SK-N-SH treated with all-trans-retinoic acid at 6 μM for 48 hours (cell line): ENCODE results near the gene DSE.

Experiments
- ATAC-seq: fragments of 200-7000 bp; cut with Tn5 transposase; 3 replicates; pipeline ENCODE4 v1.9.1; 2020; ENCODE audit warnings: mild to moderate bottlenecking, moderate library complexity
- ARNTL ChIP-seq: fragments of 450-650 bp; formaldehyde crosslinking; IDR thresholded peaks from 2 replicates; pipeline ENCODE4 v1.5.0; 2020; ENCODE audit warnings: low read depth, mild to moderate bottlenecking, moderate library complexity, borderline replicate concordance
- BACH2 ChIP-seq: fragments of 250-450 bp; sonication (Bioruptor Pico); IDR thresholded peaks from 2 replicates; pipeline ENCODE4 v1.9.0; 2021; ENCODE audit warnings: mild to moderate bottlenecking, borderline replicate concordance
- CSDC2 ChIP-seq: fragments of 250-450 bp; sonication (Bioruptor Pico); IDR thresholded peaks from 2 replicates; pipeline ENCODE4 v1.5.0; 2020; ENCODE audit warnings: mild to moderate bottlenecking, moderate library complexity
- CSRNP3 ChIP-seq: fragments of 250-450 bp; sonication (Bioruptor Pico); IDR thresholded peaks from 2 replicates; pipeline ENCODE4 v1.5.1; 2021; ENCODE audit warnings: mild to moderate bottlenecking, moderate library complexity
- ESRRG ChIP-seq: fragments of 250-450 bp; sonication (Bioruptor Pico); IDR thresholded peaks from 2 replicates; pipeline ENCODE4 v1.6.1; 2021; ENCODE audit warnings: mild to moderate bottlenecking
- GLIS3 ChIP-seq: fragments of 250-450 bp; sonication (Bioruptor Pico); IDR thresholded peaks from 2 replicates; pipeline ENCODE4 v1.5.0; 2020; ENCODE audit warnings: mild to moderate bottlenecking, moderate library complexity
- ISL1 ChIP-seq: fragments of 250-450 bp; sonication (Bioruptor Pico); IDR thresholded peaks from 2 replicates; pipeline ENCODE4 v2.1.2; 2022; ENCODE audit warnings: mild to moderate bottlenecking, moderate library complexity
- OSR1 ChIP-seq: fragments of 250-450 bp; sonication (Bioruptor Pico); IDR thresholded peaks from 2 replicates; pipeline ENCODE4 v1.8.0; 2022; ENCODE audit warnings: moderate library complexity, mild to moderate bottlenecking, inconsistent platforms
- PATZ1 ChIP-seq: fragments of 250-450 bp; sonication (Bioruptor Pico); IDR thresholded peaks from 2 replicates; pipeline ENCODE4 v1.8.0; 2020; ENCODE audit warnings: mild to moderate bottlenecking, moderate library complexity, borderline replicate concordance
- POU6F1 ChIP-seq: fragments of 250-450 bp; sonication (Bioruptor Pico); IDR thresholded peaks from 2 replicates; pipeline ENCODE4 v1.8.0; 2021; ENCODE audit warnings: low read depth, mild to moderate bottlenecking, moderate library complexity, borderline replicate concordance
- RARB ChIP-seq: fragments of 250-450 bp; sonication (Bioruptor Pico); IDR thresholded peaks from 2 replicates; pipeline ENCODE4 v1.8.0; 2021; ENCODE audit warnings: mild to moderate bottlenecking, moderate library complexity
- SNAI2 ChIP-seq: fragments of 250-450 bp; sonication (Bioruptor Pico); IDR thresholded peaks from 2 replicates; pipeline ENCODE4 v1.5.0; 2020; ENCODE audit warnings: mild to moderate bottlenecking, moderate library complexity
- TCF4 ChIP-seq: fragments of 250-450 bp; sonication (Bioruptor Pico); IDR thresholded peaks from 2 replicates; pipeline ENCODE4 v1.8.0; 2021; ENCODE audit warnings: mild to moderate bottlenecking, moderate library complexity, borderline replicate concordance
- TOX ChIP-seq: fragments of 250-450 bp; sonication (Bioruptor Pico); IDR thresholded peaks from 2 replicates; pipeline ENCODE4 v1.8.0; 2021; ENCODE audit warnings: mild to moderate bottlenecking, moderate library complexity, borderline replicate concordance
- TSHZ2 ChIP-seq: fragments of 250-450 bp; sonication (Bioruptor Pico); IDR thresholded peaks from 2 replicates; pipeline ENCODE4 v1.5.0; 2020; ENCODE audit warnings: mild to moderate bottlenecking, moderate library complexity
- ZC3H10 ChIP-seq: fragments of 250-450 bp; sonication (Bioruptor Pico); IDR thresholded peaks from 2 replicates; pipeline ENCODE4 v1.5.1; 2021; ENCODE audit warnings: mild to moderate bottlenecking, moderate library complexity
- ZFP3 ChIP-seq: fragments of 250-450 bp; sonication (Bioruptor Pico); IDR thresholded peaks from 2 replicates; pipeline ENCODE4 v1.5.0; 2020; ENCODE audit warnings: mild to moderate bottlenecking, moderate library complexity
- ZFP30 ChIP-seq: fragments of 450-650 bp; formaldehyde crosslinking; IDR thresholded peaks from 2 replicates; pipeline ENCODE4 v1.5.0; 2022; ENCODE audit warnings: mild to moderate bottlenecking, moderate library complexity
- ZNF565 ChIP-seq: fragments of 450-650 bp; formaldehyde crosslinking; conservative IDR thresholded peaks from 2 replicates; pipeline ENCODE4 v1.5.0; 2020; ENCODE audit warnings: low read depth, mild to moderate bottlenecking, moderate library complexity
- ZNF70 ChIP-seq: fragments of 450-650 bp; formaldehyde crosslinking; IDR thresholded peaks from 2 replicates; pipeline ENCODE4 v1.5.0; 2020; ENCODE audit warnings: mild to moderate bottlenecking, moderate library complexity
- ZNF8 ChIP-seq: fragments of 450-650 bp; formaldehyde crosslinking; IDR thresholded peaks from 2 replicates; pipeline ENCODE4 v1.5.0; 2020; ENCODE audit warnings: mild to moderate bottlenecking, moderate library complexity

Gene DSE

GRCh38 chr6:116450769-116451740 lies 80.3 kb downstream of the DSE start:
- TF ChIP-seq CSRNP3 (CRISPR knock-in tag) = no peak
- TF ChIP-seq RARB (CRISPR knock-in tag) = no peak
- no peak for TF ChIP-seq SNAI2 (CRISPR knock-in tag)
- no peak for TF ChIP-seq ZNF8 (CRISPR knock-in tag)
- TF ChIP-seq TOX (CRISPR knock-in tag) = no peak
- no peak for TF ChIP-seq GLIS3 (CRISPR knock-in tag)
- ATAC-seq = no peak

GRCh38 chr6:116451916-116452315 lies 81.2 kb downstream of the DSE start:
- TF ChIP-seq ZFP3 (CRISPR knock-in tag) = no peak
- no peak for TF ChIP-seq ZNF565 (CRISPR knock-in tag)
- no peak for TF ChIP-seq BACH2 (CRISPR knock-in tag)
- TF ChIP-seq ZNF70 (CRISPR knock-in tag) = no peak
- no peak for TF ChIP-seq ZFP30 (CRISPR knock-in tag)
- TF ChIP-seq CSRNP3 (CRISPR knock-in tag) = no peak
- no peak for TF ChIP-seq ZNF8 (CRISPR knock-in tag)
- TF ChIP-seq GLIS3 (CRISPR knock-in tag) = no peak
- TF ChIP-seq PATZ1 (CRISPR knock-in tag) = no peak
- TF ChIP-seq ARNTL (CRISPR knock-in tag) = no peak
- no peak for ATAC-seq

- no peak for ATAC-seq
- TF ChIP-seq CSDC2 (CRISPR knock-in tag) (no peak), POU6F1 (CRISPR knock-in tag) (no peak), ZC3H10 (CRISPR knock-in tag) (no peak), CSRNP3 (CRISPR knock-in tag) (no peak), GLIS3 (CRISPR knock-in tag) (no peak), ZFP30 (CRISPR knock-in tag) (no peak), ZNF70 (CRISPR knock-in tag) (no peak), SNAI2 (CRISPR knock-in tag) (no peak), ESRRG (CRISPR knock-in tag) (no peak), ZNF8 (CRISPR knock-in tag) (no peak), PATZ1 (CRISPR knock-in tag) (no peak), RARB (CRISPR knock-in tag) (no peak), TSHZ2 (CRISPR knock-in tag) (no peak), BACH2 (CRISPR knock-in tag) (no peak), ISL1 (CRISPR knock-in tag) (no peak), ZFP3 (CRISPR knock-in tag) (no peak), OSR1 (no peak), TOX (CRISPR knock-in tag) (no peak), TCF4 (CRISPR knock-in tag) (no peak)
- TF ChIP-seq, all 23 proteins: peak for 0
Measured at GRCh38 chr6:116452531-116452930, 81.8 kb downstream of the DSE start.
